Retinal pigment epithelial cell (primary cell): Measurements from ENCODE around the gene LYSMD1.

Source experiments
- DNase-seq: peaks from one replicate; pipeline ENCODE4 v3.0.0-alpha.2; 2010; ENCODE audit warnings: low read depth
- H3K4me3 ChIP-seq: 2 replicates; pipeline ENCODE4 v1.5.1; 2011; ENCODE audit warnings: mild to moderate bottlenecking, low read length, control low read depth, moderate library complexity
- CTCF ChIP-seq: conservative IDR thresholded peaks from 2 replicates; pipeline ENCODE4 v1.5.1; 2011; ENCODE audit warnings: low read depth, low read length, control low read depth, inconsistent platforms

The LYSMD1 gene

GRCh38 chr1:151130987-151131586 lies 34.6 kb downstream of the LYSMD1 start:
- TF ChIP-seq CTCF, result no peak

DNA sequence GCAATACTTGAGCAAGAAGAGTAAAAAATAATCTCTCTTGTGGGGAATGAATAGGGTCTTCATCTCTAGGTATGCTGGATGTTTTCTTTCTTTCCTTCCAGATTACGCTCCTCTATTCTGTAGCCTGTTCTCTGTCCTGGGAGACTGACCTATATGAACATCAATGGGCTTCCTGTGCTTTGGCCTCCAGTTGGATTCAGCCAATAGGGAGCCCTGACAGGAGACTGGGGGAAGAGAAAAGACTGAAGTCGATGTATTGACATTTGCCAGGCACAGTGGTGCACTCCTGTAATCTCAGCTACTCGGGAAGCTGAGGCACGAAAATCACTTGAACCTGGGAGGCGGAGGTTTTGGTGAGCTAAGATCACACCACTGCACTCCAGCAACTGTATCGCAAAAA lies 36.9 kb downstream of the LYSMD1 start:
- no peak for TF ChIP-seq CTCF

More at GRCh38 chr1:151130987-151131586, 34.6 kb downstream of the LYSMD1 start:
- peak; percentile 59 for DNase-seq
- peak overlapping the region; percentile 48 for H3K4me3 ChIP-seq

DNA sequence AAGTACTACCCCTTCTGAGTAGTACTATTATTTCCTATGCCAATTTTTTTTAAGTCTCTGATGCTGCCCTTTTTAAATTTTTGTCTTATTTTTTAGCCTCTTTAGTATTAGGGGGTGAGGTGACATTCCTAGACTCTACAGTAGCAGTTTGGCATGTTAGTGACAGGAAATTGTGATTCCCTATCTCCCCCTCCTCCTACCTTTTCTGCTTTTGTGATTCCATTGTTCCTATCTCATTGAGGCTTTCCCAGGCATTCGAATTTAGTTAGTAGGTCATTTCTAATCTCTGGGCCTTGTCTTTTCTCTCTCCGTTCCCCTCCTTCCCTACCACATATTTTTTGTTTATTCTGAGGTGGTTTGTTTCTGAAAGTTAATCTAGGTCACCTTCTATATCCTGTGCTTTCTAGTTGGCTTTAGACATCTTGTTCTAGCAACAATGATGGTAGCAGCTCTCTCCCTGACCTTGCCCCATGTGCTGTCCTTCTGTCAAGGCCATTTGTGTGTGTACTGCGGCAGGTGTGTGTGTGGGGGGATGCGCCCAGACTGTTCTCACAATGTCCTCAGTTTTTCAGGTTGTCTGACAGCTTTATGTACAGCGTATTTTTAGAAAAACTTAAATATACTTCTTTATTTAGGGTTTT lies 40.8 kb downstream of the LYSMD1 start:
- no peak for TF ChIP-seq CTCF
- DNase-seq, result no peak
- no peak overlapping the region for H3K4me3 ChIP-seq

More for the DNA sequence above, 36.9 kb downstream of the LYSMD1 start:
- H3K4me3 ChIP-seq, result no peak overlapping the region
- DNase-seq, result no peak

DNA sequence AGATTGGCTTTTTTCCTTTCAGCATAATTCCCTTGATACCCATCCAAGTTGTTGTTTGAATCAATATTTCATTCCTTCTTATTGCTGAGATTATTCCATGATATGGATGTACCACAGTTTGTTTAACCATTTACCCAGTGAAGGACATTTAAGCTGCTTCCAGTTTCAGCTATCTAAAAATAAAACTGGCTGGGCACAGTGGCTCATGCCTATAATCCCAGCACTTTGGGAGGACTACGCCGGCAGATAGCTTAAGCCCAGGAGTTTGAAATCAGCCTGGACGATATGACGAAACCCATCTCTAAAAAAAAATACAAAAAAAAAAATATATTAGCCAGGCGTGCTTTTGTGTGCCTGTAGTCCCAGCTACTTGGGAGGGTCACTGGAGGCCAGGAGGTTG lies 51.8 kb downstream of the LYSMD1 start:
- TF ChIP-seq CTCF, result no peak
- DNase-seq, result no peak
- H3K4me3 ChIP-seq, result no peak overlapping the region
